ENCODE data around the gene KNOP1. TPM values are rescaled to one million over a fixed set of nuclear protein-coding genes. Genes with fewer than 3 reads are reported as not detected.

KNOP1 gene
- total RNA-seq: 1 to 10 TPM; 3.4 to 9.4 (median 7.3) TPM
- long read RNA-seq, partial matches to known transcripts: 2 of 3 reads
- long read RNA-seq, other reads (novel, unspliced or antisense): 1 of 3 reads

- intact Hi-C loops (cut with DNase I): no loop called here
- H3K27me3 ChIP-seq: no peaks in the 10 kb centered on the region
- ATAC-seq: peak; percentile 95 to 98 (median 98)
- no peaks in the 10 kb centered on the region for H3K9me3 ChIP-seq
- TF ChIP-seq POLR2A (IDR thresholded peaks at IDR 0.05) (peak; percentile 51), CTCF (IDR thresholded peaks at IDR 0.05) (no peak)
- peaks cover 0 to 9% (median 0%) of the 10 kb centered on the region in 4 donors for H3K36me3 ChIP-seq
- WGBS (ENCODE audit: insufficient coverage, low coverage, low lambda C conversion rate, missing lambda C conversion rate): 0% methylated on average over 19 of the region's 88 CpGs
- H3K4me1 ChIP-seq: peaks cover 0 to 11% (median 3%) of the 10 kb centered on the region in 4 donors
- DNase-seq: peak; percentile 91 to 93 (median 92)
- H3K4me3 ChIP-seq: peak within 1 kb of the TSS; percentile 87 to 96 (median 94)
- H3K27ac ChIP-seq: peak within 1 kb of the TSS; percentile 24 to 78 (median 31)
These were observed at the start of gene KNOP1, which contains the start of gene IQCK for GRCh38 chr16:19717741-19718623. Gene KNOP1 (minus strand): TSS chr16:19718227. CDS start chr16:19715035, 3,192 bp downstream. Gene IQCK (plus strand): TSS chr16:19718271. CDS start chr16:19718307, 36 bp downstream.

GRCh38 chr16:19767497-19767896 lies 49.5 kb upstream of the KNOP1 start:
- no peak for ATAC-seq
- no peak overlapping the region for H3K4me3 ChIP-seq
- H3K27me3 ChIP-seq: no peaks in the 10 kb centered on the region
- no peaks in the 10 kb centered on the region for H3K36me3 ChIP-seq
- H3K4me1 ChIP-seq: no peaks in the 10 kb centered on the region
- 79% methylated on average over 13 of the region's 13 CpGs for WGBS (ENCODE audit: insufficient coverage, low coverage, low lambda C conversion rate, missing lambda C conversion rate)
- no peak for DNase-seq
- TF ChIP-seq CTCF (IDR thresholded peaks at IDR 0.05) (no peak), POLR2A (IDR thresholded peaks at IDR 0.05) (no peak)
- no peak overlapping the region for H3K27ac ChIP-seq
- H3K9me3 ChIP-seq: no peaks in the 10 kb centered on the region
- intact Hi-C loops (cut with DNase I): no loop called here

DNA sequence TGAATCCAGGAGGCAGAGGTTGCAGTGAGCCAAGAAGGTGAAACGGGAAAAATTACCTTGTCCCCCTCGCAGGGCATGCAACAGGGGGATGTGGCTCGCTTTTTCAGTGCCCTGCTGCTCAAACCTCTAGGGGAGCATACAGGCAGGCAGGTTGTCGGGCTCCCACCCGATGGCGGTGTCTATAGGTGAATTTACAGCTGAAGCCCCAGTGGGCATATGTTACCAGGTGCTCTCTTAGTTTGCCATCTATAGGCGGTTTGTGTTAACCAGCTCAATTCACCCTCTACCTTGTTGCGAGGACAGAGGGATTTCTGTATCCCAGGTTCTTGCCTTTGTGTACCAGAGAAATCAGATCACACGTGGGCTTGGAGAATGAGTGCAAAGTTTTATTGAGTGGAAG lies 49.0 kb upstream of the KNOP1 start:
- H3K4me3 ChIP-seq: no peak overlapping the region
- H3K27ac ChIP-seq: no peak overlapping the region

DNA sequence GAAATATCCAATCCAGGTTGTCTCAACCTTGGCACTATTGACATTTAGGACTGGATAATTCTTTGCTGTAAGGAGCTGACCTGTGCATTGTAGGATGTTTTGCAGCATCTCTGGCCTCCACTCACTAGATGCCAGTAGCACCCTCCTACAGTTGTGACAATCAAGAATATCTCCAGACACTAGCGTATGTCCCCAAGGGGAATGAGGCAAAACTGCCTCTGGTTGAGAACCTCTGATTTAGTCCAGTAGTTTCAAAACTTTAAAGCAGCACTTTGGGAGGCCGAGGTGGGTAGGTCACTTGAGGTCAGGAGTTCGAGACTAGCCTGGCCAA lies 48.5 kb upstream of the KNOP1 start:
- Histone ChIP-seq H3K27ac (no peak overlapping the region), H3K9me3 (no peaks in the 10 kb centered on the region), H3K4me3 (no peak overlapping the region), H3K4me1 (no peaks in the 10 kb centered on the region), H3K27me3 (no peaks in the 10 kb centered on the region), H3K36me3 (no peaks in the 10 kb centered on the region)
- ATAC-seq (peak in 1 of 4 donors; percentile 45), DNase-seq (no peak)
- WGBS (ENCODE audit: insufficient coverage, low coverage, low lambda C conversion rate, missing lambda C conversion rate): 93% methylated on average over 2 of the region's 3 CpGs
- no peak for TF ChIP-seq POLR2A (IDR thresholded peaks at IDR 0.05)
- no peak for TF ChIP-seq CTCF (IDR thresholded peaks at IDR 0.05)
- intact Hi-C loops (cut with DNase I): no loop called here

More for the DNA sequence above, 49.0 kb upstream of the KNOP1 start:
- 90% methylated on average over 3 of the region's 9 CpGs for WGBS (ENCODE audit: insufficient coverage, low coverage, low lambda C conversion rate, missing lambda C conversion rate)
- DNase-seq (no peak), ATAC-seq (no peak)
- intact Hi-C loops (cut with DNase I): no loop called here
- no peaks in the 10 kb centered on the region for H3K36me3 ChIP-seq
- no peaks in the 10 kb centered on the region for H3K4me1 ChIP-seq
- no peaks in the 10 kb centered on the region for H3K27me3 ChIP-seq
- no peak for TF ChIP-seq CTCF (IDR thresholded peaks at IDR 0.05)
- no peak for TF ChIP-seq POLR2A (IDR thresholded peaks at IDR 0.05)
- H3K9me3 ChIP-seq: no peaks in the 10 kb centered on the region

Measured in right lobe of liver (tissue), 6 donors.